Inferior parietal cortex (tissue), 1 donor: ENCODE measurements around the gene MIDN.
"Not testable (repeated sequence)": the region's sequence is repeated elsewhere in the genome, so short reads cannot be mapped to it uniquely, and the experiment has no call there.

Experiments
- DNase-seq: peaks from one replicate; pipeline ENCODE4 v3.0.0-alpha.2; 2016; ENCODE audit errors: extremely low spot score

The MIDN gene

GRCh38 chr19:1293782-1294604 is 45.6 kb downstream of the MIDN start:
- DNase-seq = no peak

- no peak for DNase-seq
Measured at GRCh38 chr19:1294688-1295087, 46.3 kb downstream of the MIDN start.

- no peak for DNase-seq
Measured at GRCh38 chr19:1295169-1296012, 47.0 kb downstream of the MIDN start.

- DNase-seq = no peak
Measured at GRCh38 chr19:1296078-1296477, 47.7 kb downstream of the MIDN start.

GRCh38 chr19:1296575-1297271 is 48.3 kb downstream of the MIDN start:
- no peak for DNase-seq

GRCh38 chr19:1298235-1298634 is 49.9 kb downstream of the MIDN start:
- DNase-seq = no peak

GRCh38 chr19:1299801-1300200 is 51.4 kb downstream of the MIDN start:
- no peak for DNase-seq

GRCh38 chr19:1300744-1301490 is 52.5 kb downstream of the MIDN start:
- no peak for DNase-seq

- peak; percentile 55 for DNase-seq
Measured at GRCh38 chr19:1302533-1303239, 54.3 kb downstream of the MIDN start.

- DNase-seq = no peak
Measured at GRCh38 chr19:1304197-1304924, 56.0 kb downstream of the MIDN start.

- not testable (repeated sequence) for DNase-seq
Measured at GRCh38 chr19:1305354-1305753, 57.0 kb downstream of the MIDN start.

- no peak for DNase-seq
Measured at GRCh38 chr19:1307320-1307719, 58.9 kb downstream of the MIDN start.

GRCh38 chr19:1307755-1308303 is 59.4 kb downstream of the MIDN start:
- DNase-seq = no peak

- DNase-seq = no peak
Measured at GRCh38 chr19:1308718-1309117, 60.3 kb downstream of the MIDN start.
